GM21423 (cell line): ENCODE measurements around the gene RASA4.
"Not testable (repeated sequence)": the region's sequence is repeated elsewhere in the genome, so short reads cannot be mapped to it uniquely, and the experiment has no call there.

Experiments used
- ATAC-seq: cut with Tn5 transposase; IDR thresholded peaks from one replicate; pipeline ENCODE4 v1.9.1; 2021; ENCODE audit warnings: mild to moderate bottlenecking, moderate library complexity; ENCODE audit not compliant: unreplicated experiment

Gene RASA4

DNA sequence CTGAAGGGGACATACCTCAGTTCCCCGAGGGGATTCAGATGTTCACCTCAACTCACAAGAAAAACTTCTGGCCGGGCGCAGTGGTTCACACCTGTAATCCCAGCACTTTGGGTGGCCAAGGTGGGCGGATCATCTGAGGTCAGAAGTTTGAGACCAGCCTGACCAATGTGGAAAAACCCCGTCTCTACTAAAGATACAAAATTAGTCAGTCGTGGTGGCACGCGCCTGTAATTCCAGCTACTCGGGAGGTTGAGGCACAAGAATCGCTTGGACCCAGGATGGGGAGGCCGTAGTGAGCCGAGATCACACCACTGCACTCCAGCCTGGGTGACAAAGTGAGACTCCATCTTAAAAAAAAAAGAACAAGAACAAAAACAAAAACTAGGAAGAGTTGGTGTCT, 71.3 kb downstream of the RASA4 start:
- not testable (repeated sequence) for ATAC-seq

DNA sequence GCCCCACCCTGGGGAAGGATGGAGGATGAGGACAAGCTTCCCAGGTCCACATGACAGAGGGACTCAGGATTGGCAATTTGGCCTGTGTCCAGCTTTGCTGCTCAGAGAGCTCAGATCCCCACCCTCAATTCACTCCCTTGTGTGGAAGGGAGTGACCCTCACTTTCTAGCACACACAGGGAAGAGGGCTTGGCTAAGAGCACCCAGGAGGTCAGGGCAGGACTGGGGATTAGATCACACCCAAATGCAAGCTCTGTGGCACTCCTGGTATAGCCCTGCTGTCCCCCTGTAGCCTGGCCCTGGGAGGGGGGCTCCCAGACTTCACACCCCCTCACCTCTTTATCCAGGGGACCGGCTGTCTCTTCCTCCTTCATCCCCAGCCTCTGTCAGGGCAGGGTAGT, 72.2 kb downstream of the RASA4 start:
- not testable (repeated sequence) for ATAC-seq

DNA sequence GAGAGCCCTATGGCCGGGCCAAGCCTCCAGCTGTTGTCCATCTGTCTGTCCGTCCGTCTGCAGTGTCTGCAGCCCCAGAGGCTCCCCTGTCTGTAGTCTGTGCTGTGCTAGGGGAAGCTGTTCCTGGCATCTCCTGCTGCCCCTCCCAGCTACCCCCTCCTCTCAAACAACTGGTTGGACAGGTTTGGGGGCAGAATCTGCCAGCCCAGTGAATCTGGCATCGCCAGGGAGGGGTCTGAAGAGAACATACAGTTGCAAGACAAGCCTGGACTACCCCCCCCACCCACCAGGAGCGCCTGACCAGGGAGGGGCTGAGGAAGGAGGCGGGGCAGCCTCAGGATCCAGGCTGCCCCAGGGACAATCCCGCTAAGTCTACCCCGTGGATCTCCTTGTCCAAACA, 73.0 kb downstream of the RASA4 start, which contains the start of gene UPK3BL2:
TSS of gene UPK3BL2 (minus strand) at position 101 of the 400 bp plus-strand sequence. CDS start at position 41, 60 bp downstream.
- ATAC-seq = not testable (repeated sequence)

DNA sequence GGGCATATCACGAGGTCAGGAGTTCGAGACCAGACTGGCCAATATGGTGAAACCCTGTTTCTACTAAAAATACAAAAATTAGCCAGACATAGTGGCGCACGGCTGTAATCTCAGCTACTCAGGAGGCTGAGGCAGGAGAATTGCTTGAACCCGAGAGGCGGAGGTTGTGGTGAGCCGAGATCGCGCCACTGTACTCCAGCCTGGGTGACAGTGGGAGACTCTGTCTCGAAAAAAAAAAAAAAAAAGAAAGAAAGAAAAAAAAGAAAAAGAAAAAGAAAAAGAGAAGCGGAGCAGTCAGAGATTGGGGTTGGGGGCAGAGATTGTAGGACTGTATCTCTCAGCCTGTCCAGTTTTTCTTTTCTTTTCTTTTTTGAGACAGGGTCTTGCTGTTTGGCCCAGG, 73.8 kb downstream of the RASA4 start:
- ATAC-seq = not testable (repeated sequence)

DNA sequence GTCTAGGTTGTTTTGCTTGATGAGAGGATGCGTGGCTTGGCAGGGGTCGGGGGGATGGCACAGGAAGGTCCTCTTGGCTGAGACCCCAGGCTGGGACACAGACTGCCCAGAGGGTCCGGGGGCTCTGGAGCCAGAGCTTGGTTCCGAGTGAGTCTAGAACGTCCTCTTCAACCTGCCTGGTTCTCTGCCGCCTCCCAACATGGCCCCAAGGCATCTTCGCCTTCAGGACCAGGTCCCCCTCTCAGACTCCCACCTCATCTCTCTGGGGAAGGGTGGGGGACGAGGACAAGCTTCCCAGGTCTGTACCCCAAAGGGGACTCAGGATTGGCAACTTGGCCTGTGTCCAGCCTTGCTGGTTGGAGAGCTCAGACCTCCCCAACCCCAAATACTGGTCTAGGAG, 74.5 kb downstream of the RASA4 start:
- ATAC-seq = not testable (repeated sequence)

DNA sequence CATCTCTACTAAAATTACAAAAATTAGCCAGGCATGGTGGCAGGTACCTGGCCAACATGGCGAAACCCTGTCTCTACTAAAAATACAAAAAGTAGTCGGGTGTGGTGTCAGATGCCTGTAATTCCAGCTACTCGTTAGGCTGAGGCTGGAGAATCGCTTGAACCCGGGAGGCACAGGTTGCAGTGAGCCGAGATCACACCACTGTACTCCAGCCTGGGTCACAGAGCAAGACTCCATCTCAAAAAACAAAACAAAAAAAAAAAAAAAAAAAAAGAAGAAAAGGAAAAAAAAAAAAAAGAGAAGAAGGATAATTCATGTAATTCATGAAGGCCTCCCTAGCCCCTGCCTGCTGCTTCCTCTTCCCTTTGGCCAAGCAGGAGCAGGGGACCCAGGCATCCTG, 76.0 kb downstream of the RASA4 start:
- not testable (repeated sequence) for ATAC-seq

DNA sequence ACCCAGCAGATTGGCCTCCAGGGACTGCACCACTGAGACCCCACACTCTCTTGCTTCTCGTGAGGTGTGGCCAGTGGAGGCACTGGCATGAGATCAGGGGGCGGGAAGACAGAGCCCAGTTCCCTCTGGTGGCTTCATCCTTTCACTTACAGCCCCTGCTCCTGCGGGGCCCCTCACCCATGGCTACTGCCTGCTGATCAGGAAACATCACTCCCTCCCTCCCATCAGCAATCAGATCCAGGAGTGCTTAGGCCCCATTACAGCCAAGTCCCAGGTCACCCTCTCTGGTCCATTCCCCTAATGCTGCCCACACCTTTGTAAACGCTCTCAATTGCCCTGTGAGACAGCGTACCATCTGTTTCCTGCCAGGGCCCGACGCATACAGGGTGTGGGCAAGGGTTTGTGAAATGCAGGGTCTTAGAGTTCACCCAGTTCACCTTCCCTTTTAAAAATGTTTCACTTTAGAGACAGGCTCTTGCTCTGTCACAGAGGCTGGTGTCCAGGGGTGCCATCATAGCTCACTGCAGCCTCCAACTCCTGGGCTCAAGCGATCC, 81.4 kb downstream of the RASA4 start:
- ATAC-seq = not testable (repeated sequence)

DNA sequence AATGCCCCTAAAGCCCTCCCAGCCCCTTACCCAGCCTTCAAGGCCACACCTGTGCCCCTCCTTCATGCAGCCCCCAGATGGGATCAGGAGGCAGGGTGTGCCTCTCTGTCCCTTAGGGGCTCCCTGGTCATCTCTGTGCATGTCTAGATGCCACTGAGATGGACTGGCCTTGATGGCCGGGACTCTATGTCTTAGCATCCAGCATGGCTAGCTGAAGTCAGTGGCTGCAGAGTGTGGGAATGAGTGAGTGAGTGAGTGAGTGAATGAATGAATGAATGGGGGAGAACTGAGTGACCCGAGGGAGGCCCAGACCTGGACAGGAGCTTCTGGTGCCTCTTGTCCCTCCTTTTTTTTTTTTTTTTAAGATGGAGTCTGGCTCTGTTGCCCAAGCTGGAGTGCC, 84.4 kb downstream of the RASA4 start:
- ATAC-seq = not testable (repeated sequence)

DNA sequence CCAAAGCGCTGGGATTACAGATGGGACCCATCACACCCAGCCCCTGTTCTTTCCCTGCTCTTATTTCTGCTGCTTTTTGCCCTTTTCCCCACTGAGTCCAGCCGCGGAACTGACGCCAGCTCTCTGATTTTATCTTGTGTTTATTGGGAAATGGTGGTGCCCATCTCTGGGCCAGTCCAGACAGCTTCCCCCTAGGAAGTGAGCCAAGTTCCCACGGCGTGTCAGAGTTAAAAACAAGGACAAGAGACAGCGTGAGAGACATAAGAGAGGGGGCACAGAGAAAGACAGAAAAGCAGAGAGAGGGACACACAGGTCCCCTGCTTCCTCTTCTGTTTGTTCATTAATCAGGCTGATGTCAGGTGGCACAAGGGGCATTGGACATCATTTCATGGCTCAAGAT, 85.0 kb downstream of the RASA4 start:
- ATAC-seq = not testable (repeated sequence)

DNA sequence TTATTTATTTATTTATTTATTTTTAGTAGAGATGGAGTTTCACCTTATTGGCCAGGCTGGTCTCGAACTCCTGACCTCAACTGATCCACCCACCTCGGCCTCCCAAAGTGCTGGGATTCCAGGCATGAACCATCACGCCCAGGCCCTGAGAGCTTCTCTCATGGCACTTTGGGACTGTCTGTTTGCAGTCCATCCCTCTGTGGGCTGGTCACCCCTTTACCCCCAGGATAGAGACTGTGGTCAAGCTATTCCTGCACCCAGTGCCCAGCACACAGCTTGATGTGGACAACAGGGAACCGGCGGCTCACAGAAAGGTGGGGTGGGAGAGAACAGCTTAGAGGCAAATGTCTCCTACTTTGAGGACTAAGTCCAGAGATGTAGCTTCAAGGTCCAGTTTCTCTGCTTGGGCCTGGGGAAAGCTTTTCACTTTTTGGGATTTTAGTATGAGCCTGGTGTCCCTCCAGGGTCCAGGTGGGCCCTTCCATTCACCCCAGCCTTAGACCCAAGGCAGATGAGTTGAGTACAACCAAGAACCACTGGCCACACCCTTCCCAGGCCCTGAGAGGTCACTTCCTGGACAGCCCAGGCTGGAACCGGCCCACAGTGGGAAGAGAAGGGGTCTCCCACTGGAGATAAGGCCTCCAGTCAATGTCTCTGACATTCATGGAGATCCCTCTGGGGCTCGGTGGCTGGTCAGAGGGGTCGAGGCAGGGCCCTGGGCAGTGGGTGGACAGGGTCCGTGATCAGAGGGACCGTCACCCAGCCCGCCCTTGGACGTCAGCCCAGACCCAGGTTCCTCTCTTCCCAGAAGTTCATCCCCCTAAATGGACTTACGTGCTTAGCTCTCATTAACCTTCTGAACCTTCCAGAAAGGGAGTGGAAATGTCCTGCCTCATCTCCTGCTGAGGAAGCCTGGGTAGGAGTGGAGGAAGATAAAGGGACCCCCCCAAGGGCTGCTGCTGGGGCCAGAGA, 88.4 kb downstream of the RASA4 start:
- ATAC-seq = not testable (repeated sequence)

DNA sequence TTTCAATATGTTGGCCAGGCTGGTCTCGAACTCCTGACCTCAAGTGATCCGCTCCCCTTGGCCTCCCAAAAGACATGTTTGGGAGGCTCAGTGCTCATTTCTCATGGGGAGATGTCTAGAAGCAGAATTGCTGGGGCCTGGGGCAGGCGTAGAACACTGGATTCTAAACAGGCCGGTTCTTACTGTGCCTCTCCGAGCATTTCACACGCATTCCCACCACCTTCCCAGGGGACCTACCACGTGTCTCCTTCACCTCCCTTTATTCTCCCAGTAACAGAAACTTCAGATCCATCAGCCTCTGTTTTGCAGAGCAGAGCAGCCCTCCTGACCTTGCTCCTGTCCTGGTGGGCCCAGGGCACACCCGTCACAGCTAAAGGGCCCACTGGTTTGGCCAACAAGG, 89.4 kb downstream of the RASA4 start:
- not testable (repeated sequence) for ATAC-seq

DNA sequence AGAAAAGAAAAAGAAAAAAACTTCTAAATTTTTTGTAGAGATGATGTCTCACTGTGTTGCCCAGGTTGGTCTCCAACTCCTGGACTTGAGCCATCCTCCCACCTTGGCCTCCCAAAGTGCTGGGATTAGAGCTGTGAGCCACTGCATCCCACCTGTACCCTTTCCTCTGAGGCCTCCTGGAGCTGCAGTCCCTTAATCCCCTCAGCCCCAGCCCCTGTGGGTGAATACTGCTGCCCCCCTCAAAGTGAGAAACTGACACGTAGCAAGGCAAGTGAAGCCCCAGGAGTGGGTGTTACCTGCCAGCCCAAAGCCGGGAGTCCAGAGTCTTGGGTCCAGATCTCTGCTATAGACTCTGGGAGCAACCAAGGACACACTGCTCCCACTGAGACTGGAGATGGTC, 91.8 kb downstream of the RASA4 start:
- not testable (repeated sequence) for ATAC-seq
